Measurements from ENCODE around the gene LRPPRC. TPM values are rescaled to one million over a fixed set of nuclear protein-coding genes. Genes with fewer than 3 reads are reported as not detected.

Gene LRPPRC
- total RNA-seq, 4 donors from 2014 or later, result 75.9 to 95.3 (median 81.5) TPM

DNA sequence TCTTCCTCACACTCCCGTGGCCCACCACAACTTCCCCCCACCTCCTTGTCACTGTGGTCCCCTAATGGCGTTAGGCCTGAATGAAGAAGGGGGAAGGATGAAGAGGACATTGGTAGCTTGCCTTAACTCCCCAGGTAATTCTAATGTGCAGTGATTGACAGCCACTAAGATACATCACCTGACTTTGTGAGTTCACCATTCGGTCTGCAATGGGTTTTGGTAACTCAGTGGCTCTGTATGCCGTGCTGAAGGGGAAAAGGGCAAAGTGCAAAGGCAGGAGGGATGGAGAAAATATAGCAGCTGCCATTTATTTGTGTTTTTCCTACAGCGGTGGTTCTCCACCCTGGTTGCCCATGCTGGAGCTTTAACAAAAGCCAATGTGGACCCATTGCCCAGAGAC is 114.8 kb downstream of the LRPPRC start:
- no peaks in the 10 kb centered on the region for H3K9me3 ChIP-seq
- no peaks in the 10 kb centered on the region for H3K4me1 ChIP-seq
- no peak for TF ChIP-seq POLR2A (IDR thresholded peaks at IDR 0.05)
- TF ChIP-seq, protein P1, sequence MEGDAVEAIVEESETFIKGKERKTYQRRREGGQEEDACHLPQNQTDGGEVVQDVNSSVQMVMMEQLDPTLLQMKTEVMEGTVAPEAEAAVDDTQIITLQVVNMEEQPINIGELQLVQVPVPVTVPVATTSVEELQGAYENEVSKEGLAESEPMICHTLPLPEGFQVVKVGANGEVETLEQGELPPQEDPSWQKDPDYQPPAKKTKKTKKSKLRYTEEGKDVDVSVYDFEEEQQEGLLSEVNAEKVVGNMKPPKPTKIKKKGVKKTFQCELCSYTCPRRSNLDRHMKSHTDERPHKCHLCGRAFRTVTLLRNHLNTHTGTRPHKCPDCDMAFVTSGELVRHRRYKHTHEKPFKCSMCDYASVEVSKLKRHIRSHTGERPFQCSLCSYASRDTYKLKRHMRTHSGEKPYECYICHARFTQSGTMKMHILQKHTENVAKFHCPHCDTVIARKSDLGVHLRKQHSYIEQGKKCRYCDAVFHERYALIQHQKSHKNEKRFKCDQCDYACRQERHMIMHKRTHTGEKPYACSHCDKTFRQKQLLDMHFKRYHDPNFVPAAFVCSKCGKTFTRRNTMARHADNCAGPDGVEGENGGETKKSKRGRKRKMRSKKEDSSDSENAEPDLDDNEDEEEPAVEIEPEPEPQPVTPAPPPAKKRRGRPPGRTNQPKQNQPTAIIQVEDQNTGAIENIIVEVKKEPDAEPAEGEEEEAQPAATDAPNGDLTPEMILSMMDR (IDR thresholded peaks at IDR 0.05 in 4 of 5, conservative IDR thresholded peaks at IDR 0.05 in 1 of 5), result no peak
- H3K27ac ChIP-seq, result no peak overlapping the region
- H3K36me3 ChIP-seq, result no peaks in the 10 kb centered on the region
- no peak for ATAC-seq
- DNase-seq, result no peak
- in situ Hi-C loops (cut with MboI; ENCODE audit: low sequenced_read_pairs in 4 of 4), result no loop called here
- intact Hi-C loops (cut with DNase I; ENCODE audit: low total_unique reads), result no loop called here
- no peak overlapping the region for H3K4me3 ChIP-seq
- H3K27me3 ChIP-seq, result no peaks in the 10 kb centered on the region

DNA sequence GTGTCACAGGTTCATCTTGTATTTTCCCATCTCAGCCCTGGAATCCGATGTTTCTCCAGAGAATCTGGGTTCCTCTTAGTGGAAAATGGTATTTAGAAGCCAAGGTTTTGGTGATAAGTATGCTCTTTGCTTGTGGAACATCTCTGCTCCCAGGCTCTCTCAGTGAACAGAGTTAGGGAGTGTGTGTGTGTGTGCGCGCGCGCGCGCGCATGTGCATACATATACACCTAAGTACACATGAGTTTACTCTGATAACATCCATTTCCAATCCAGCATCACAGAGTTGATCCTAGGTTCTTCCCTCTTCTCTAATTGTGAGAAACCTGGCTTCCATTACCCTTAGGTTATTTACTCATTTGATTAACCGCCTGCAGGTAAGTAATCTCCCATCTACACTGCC is 115.3 kb downstream of the LRPPRC start:
- H3K4me1 ChIP-seq, result no peaks in the 10 kb centered on the region
- intact Hi-C loops (cut with DNase I; ENCODE audit: low total_unique reads), result no loop called here
- DNase-seq, result no peak
- no peaks in the 10 kb centered on the region for H3K9me3 ChIP-seq
- no peak overlapping the region for H3K27ac ChIP-seq
- no peaks in the 10 kb centered on the region for H3K27me3 ChIP-seq
- no peak for TF ChIP-seq POLR2A (IDR thresholded peaks at IDR 0.05)
- TF ChIP-seq, protein P1 (IDR thresholded peaks at IDR 0.05 in 4 of 5, conservative IDR thresholded peaks at IDR 0.05 in 1 of 5), result no peak
- in situ Hi-C loops (cut with MboI; ENCODE audit: low sequenced_read_pairs in 4 of 4), result no loop called here
- ATAC-seq, result no peak
- H3K4me3 ChIP-seq, result no peak overlapping the region
- H3K36me3 ChIP-seq, result no peaks in the 10 kb centered on the region

DNA sequence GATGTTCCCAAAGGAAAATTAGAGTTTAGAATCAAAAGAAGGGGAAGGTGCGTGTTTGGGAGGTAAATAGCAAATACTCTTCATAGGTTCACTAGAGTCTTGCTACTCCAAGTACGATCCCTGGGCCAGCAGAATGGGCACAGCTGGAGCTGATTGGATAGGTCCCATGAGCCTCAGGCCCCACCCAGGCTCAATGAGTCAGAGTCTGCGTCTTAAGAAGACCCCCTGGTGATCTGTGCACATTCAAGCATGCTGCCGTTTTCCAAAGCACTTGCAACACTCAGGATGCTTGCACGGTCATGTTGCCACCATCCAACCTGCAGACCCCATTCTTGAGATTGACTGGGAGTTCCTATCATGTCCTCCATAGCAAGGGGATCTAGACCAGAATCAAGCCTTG is 116.5 kb downstream of the LRPPRC start:
- Histone ChIP-seq H3K4me1 (no peaks in the 10 kb centered on the region), H3K36me3 (no peaks in the 10 kb centered on the region), H3K27ac (no peak overlapping the region), H3K9me3 (no peaks in the 10 kb centered on the region), H3K4me3 (no peak overlapping the region), H3K27me3 (no peaks in the 10 kb centered on the region)
- intact Hi-C loops (cut with DNase I; ENCODE audit: low total_unique reads) (no loop called here), in situ Hi-C loops (cut with MboI; ENCODE audit: low sequenced_read_pairs in 4 of 4) (no loop called here)
- TF ChIP-seq POLR2A (IDR thresholded peaks at IDR 0.05), result no peak
- TF ChIP-seq, protein P1 (IDR thresholded peaks at IDR 0.05 in 4 of 5, conservative IDR thresholded peaks at IDR 0.05 in 1 of 5), result no peak
- ATAC-seq (no peak), DNase-seq (no peak)

DNA sequence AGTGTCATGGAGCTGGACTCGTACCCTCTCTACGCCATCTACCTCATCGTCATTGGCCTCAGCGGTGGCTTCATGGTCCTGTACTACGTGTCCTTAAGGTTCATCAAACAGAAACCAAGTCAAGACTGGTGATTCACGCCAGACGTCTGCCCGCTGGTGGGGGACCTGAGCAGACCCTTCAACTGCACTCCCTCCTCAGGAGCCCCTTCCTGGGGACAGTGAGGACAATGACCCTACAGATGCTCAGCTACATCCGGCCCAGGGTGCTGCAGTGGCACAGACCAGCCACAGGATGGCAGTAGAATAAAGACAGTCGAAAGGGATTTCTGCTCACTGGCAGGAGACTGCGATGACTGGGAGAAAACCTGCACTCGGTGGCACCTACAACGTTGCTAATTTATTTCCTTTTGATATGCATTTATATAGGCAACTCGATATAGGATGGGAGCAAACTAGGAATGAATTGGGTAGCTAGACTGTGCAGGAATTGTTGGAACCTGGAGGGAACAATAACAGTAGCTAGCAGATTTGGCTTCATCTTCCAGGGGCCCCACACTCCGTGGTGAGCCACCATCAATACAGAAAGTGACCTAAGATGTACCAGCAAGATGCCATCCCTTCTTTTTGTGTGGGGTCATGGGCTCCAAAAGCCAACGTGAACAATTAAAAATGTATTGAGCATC is 117.9 kb downstream of the LRPPRC start:
- intact Hi-C loops (cut with DNase I; ENCODE audit: low total_unique reads), result no loop called here

More for the DNA sequence above, 117.9 kb downstream of the LRPPRC start:
- H3K4me3 ChIP-seq, result no peak overlapping the region
- H3K9me3 ChIP-seq, result no peaks in the 10 kb centered on the region
- no peak for TF ChIP-seq POLR2A (IDR thresholded peaks at IDR 0.05)
- TF ChIP-seq, protein P1 (IDR thresholded peaks at IDR 0.05 in 4 of 5, conservative IDR thresholded peaks at IDR 0.05 in 1 of 5), result peak; percentile 43 to 74 (median 61)
- H3K4me1 ChIP-seq, result no peaks in the 10 kb centered on the region
- in situ Hi-C loops (cut with MboI; ENCODE audit: low sequenced_read_pairs in 4 of 4), result no loop called here
- ATAC-seq (peak in 1 of 2 donors; percentile 69), DNase-seq (peak in 1 of 2 donors; percentile 22)
- H3K27ac ChIP-seq, result no peak overlapping the region
- no peaks in the 10 kb centered on the region for H3K36me3 ChIP-seq
- no peaks in the 10 kb centered on the region for H3K27me3 ChIP-seq

Measured in gastrocnemius medialis (tissue), 4 donors.